Activated T-cell treated with anti-CD3 and anti-CD28 coated beads for 24 hours (primary cell): ENCODE data around the gene GABBR2.
A peak's percentile ranks its signal among the peaks of the same experiment; 100 is the strongest.
"Not testable (repeated sequence)": the region's sequence is repeated elsewhere in the genome, so short reads cannot be mapped to it uniquely, and the experiment has no call there.

Experiments used
- DNase-seq: peaks from one replicate; pipeline ENCODE4 v3.0.0-alpha.2; 2020; ENCODE audit warnings: low read depth

The GABBR2 gene

DNA sequence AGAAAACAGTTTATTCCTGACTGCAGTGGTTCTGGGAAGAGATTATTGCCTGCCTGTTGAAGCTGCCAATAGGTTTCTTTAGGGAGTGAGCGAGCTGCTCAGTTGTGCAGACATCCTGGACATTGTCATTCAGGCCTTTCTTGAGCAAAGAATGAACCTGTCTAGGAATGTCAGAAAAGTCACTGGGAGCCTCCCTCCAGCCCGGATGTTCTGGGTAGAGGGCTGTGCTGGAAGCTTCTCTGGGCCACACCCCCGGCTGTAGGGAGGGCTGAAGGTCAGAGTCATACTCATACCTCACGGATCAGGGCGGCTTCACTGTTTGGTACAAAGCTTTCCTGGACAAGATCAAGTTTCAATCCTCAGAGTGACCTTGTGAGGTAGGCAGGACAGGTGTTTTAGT lies 419.9 kb downstream of the GABBR2 start:
- DNase-seq: no peak

GRCh38 chr9:98287384-98287783 lies 421.4 kb downstream of the GABBR2 start:
- DNase-seq: no peak

DNA sequence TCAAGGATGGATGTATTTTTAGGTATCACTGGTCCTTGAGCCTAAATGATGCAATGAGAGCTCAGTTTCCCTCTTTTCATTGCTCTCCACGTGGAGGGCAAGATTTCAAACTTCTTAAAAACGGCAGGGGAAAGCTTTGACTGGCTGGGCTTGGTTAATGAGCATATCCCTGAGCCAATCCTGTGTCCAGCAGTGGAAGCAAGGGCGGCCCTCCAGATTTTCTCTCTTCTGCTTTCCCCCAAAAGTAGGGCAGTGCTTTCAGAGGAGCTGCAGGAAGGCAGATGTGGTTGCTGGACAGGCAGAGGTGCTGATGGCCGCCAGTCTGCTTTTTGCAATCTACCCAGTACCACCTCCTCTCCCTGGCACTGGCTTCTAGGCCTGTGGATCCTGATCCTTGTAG lies 423.3 kb downstream of the GABBR2 start:
- no peak for DNase-seq

DNA sequence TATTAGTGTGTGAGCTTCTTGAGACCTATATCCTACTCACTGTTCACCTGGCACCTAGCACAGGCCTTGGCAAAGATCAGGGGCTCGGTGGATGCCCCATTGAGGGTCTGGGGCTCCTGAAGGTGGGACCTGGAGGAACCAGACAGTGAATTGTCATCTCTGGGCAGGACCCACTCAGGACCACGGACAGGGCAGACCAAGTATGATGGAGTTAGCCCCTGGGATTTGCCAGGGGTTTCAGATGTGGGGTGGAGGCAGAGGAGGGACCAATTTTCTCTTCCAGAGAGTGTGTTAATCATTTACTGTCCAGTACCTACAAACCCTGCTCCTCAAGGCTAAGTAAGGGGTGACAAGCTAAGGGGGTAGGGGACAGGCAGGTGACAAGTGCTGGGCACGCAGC lies 424.0 kb downstream of the GABBR2 start:
- DNase-seq: no peak

GRCh38 chr9:98283143-98283542 lies 425.6 kb downstream of the GABBR2 start:
- DNase-seq: not testable (repeated sequence)

GRCh38 chr9:98281281-98281680 lies 427.5 kb downstream of the GABBR2 start:
- DNase-seq: no peak

DNA sequence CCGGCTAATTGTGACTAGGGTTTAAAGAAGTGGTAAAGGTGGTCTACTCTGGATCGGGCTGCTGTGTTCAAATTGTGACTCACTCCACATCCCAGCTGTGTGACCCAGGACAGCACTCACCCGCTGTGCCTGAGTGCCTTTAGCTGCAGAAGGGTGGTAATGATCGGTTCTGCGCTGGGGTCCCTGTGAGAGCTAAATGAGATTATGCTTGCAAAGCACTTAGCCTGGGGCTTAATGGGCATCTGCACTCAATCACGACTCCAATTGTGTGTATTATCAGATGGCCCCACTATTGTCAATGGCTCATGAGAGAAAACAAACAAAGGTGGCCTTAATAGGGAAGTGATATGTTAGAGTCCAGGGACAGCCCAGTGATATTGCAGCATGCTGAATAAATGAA lies 428.2 kb downstream of the GABBR2 start:
- no peak for DNase-seq

DNA sequence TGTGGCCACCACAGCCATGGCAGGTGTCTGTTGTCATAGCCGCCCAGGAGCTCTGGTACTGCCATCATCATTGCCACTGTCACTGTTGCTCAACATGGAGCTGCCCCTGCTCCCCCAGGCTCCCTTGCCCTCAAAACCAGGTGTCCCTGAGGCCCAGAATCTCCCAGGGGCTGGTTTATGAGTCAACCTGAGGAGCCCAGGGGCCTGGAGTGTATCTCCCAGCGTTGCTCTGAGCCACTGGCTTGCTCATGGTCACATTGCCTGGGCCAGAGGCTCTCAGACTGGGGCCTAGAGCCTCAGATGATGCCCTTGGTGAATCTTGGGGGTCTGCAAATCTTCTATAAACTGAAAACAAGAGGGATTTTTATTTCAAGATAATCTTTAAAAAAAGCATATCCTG lies 428.6 kb downstream of the GABBR2 start:
- no peak for DNase-seq

DNA sequence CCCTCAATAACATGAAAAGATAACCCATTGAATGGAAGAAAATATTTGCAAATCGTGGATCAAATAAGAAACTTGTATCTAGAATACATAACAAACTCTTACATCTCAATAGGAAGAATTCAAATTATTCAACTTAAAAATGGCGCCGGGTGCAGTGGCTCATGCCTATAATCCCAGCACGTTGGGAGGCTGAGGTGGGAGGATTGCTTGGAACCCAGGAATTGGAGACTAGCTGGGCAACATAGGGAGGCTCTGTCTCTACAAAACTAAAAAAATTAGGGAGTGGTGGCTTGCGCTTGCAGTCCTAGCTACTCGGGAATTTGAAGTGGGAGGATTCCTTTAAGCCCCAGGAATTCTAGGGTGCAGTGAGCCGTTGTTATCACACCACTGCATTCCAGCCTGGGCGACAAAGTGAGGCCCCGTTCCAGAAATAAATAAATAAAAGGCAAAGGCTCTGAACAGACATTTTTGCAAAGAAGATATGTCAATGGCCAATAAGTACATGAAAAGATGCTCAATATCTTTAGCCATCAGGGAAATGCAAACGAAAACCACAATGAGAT lies 431.7 kb downstream of the GABBR2 start:
- DNase-seq: no peak

DNA sequence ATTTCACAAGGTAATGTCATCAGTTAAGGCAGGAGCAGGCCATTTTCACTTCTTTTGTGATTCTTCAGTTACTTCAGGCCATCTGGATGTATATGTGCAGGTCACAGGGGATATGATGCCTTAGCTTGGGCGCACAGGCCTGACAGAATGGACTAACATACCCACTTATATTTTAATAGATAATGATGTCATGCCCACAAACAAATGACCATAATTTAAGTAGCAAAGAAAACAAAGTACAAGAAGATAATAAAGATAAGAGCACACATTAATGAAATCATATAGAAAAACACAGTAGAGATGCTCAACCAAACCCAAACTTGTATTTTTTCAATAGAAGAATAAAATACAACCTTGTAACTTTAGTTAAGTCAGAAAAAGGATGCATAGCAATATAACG lies 433.6 kb downstream of the GABBR2 start:
- no peak for DNase-seq

GRCh38 chr9:98272083-98272482 lies 436.7 kb downstream of the GABBR2 start:
- no peak for DNase-seq

GRCh38 chr9:98271479-98271878 lies 437.3 kb downstream of the GABBR2 start:
- no peak for DNase-seq

- DNase-seq: not testable (repeated sequence)
Observed at GRCh38 chr9:98270284-98270683, 438.5 kb downstream of the GABBR2 start.

- DNase-seq: not testable (repeated sequence)
Observed at GRCh38 chr9:98269652-98270051, 439.1 kb downstream of the GABBR2 start.

GRCh38 chr9:98267556-98267955 lies 441.2 kb downstream of the GABBR2 start:
- DNase-seq: not testable (repeated sequence)

DNA sequence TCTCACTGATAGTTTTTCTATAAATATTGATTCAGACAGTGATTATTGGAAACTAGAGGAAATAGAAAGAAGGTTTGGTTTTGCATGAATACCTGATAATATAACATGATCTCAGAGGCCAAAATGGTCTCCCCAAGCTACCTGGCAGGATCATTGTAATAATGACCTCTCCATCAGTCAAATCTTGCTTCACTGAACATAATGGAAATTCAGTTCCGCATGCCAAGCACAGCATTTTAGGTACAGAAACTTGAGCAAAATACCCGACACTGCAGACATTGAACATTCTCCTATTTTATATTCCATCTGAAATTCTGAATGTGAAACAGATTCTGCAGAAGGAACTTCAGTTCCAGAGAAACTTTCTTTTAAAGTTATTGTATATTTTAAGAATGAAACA lies 444.2 kb downstream of the GABBR2 start:
- no peak for DNase-seq

DNA sequence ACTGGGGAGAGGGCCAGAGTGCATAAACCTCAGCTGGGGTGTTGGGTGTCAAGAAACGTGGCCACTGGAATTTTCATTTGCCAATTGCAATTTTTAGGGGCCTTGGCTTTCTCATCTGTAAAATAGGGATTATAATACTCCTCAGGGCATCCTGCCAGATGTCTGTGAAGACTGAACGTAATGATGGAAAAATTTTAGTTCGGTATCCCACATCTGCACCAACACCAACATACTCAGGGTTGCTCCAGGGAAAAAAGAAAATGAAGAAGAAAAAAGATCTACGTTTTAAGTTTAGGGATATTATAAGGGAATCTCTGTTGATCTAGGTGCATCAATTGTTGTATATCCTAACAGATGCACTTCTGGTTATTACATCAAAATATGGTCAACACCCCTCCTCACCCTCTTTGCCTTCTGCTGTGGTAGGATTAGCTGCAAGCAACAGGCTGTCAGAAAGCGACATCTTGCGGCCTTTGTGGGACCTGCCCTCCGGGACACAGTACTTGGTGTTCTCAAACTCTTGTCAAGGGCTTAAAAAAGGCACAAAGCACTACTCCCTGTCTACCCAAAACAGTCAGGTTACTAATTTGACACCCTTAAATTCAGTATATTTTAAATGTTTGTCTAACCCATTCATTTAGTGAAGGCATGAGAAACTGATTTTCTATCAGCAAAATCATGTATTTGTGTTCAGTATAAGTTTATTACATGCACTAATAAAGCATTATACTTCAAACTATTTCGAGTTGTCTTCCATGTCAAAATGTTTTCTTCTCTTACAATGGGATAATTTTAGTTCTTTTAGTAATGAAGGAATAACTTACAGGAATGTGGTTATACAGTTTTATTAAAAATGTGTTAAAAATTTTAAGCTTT lies 445.0 kb downstream of the GABBR2 start:
- DNase-seq: peak; percentile 74

- no peak for DNase-seq
Observed at GRCh38 chr9:98263080-98263479, 445.7 kb downstream of the GABBR2 start.

DNA sequence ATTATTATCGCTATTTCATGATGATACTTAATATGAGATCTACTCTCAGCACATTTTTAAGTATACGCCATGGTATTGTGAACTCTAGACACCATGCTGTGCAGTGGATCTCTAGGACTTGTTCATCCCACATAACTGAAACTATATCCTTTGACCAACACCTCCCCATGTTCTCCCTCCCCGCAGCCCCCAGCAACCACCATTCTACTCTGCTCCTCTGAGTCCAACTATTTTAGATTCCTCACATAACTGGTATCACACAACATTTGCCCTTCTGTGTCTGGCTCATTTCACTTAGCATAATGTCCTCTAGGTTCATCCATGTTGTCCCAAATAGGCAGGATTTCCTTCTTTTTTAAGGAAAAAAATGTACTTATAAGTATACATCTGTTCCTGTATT lies 446.7 kb downstream of the GABBR2 start:
- no peak for DNase-seq

- DNase-seq: no peak
Observed at GRCh38 chr9:98260635-98261034, 448.1 kb downstream of the GABBR2 start.

DNA sequence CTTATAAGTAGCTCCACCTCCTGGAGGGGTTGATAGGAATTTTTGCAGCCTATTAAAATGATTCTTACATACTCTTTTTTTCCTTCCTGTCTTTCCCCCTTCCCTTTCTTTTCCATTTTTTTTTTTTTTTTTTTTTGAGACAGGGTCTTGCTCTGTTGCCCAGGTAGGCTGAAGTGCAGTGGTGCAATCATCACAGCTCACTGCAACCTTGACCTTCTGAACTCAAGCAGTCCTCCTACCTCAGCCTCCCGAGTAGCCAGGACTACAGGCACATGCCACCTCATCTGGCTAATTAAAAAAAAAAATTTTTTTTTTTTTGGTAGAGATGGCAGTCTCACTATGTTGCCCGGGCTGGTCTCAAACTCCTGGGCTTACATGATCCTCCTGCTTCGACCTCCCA lies 448.9 kb downstream of the GABBR2 start:
- DNase-seq: no peak

DNA sequence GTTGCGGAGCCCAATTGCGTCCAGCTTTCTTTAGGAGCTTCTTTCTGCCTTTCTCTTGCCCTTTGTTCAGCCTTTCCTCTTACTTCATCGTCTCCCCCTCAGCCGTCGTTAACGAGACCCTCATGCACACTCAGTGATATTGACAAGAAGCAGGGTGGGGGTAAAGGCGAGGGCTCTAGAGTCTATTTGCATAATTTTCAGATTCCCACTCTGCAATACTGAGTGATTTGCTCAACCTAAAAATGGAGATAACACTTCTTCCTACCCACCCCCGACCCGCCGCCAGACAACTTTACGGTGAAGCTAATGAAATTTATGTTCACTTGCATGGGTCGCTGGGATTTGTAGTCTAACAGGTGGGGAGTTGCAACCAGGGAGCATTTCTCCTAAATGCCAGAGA lies 452.0 kb downstream of the GABBR2 start:
- DNase-seq: peak; percentile 16

DNA sequence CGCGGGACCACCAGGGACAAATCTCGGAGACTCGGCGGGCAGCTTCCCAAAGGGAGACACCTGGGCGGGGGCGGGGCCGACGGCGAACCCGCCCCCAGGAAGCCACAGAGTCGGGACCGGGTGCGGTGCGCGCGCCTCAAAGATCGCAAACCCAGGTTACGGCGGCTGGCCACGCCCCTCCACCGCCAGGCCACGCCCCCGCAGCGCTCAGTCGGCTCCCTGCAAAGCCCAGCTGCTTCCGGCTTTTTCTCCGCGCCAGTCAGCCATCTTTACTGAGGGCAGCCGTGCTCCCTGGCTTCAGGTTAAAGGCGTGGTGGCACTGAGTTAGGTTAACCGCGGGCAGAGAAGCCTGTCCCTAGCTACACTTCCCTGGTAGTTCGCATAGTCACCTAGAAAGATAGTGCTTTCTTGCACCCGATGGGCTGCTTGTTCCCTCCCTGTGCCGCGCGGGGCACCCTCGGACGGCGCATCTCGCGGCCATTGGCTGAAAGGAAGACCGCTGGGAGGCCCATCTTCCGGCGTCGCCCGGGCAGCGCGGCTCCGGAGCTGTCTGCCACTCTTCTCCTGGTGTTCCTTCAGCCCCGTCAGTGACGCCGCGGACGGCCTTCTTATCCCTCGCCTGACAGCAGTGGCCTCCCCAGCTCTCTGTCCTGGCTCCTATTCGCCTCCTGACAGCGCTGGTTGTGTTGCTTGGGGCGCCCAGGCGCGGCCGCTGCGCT lies 453.0 kb downstream of the GABBR2 start, which contains the start of gene TBC1D2:
Gene TBC1D2 (minus strand): TSS at position 72 of the 719 bp plus-strand sequence. CDS start 108 bp downstream, outside the sequence.
- peak; percentile 96 for DNase-seq
